Suprapubic skin (tissue), 4 donors: ENCODE measurements around the gene OR12D1.

Experiments used
- POLR2A ChIP-seq, 2 donors: fragments of 450-650 bp; IDR thresholded peaks; one replicate each; pipeline ENCODE4 v1.6.1; 2017; ENCODE audit warnings: antibody characterized with exemption in 2 of 2, mild to moderate bottlenecking in 2 of 2, moderate library complexity in 2 of 2
- POLR2AphosphoS5 ChIP-seq, 3 donors: sonication (generic); formaldehyde crosslinking; IDR thresholded peaks; one replicate each; pipeline ENCODE4 v1.6.1; 2017; ENCODE audit warnings: antibody characterized with exemption in 3 of 3
- TF ChIP-seq, protein P1 (sequence below), 2 donors: fragments of 200-600 bp in 1 of 2; fragments of 450-650 bp in 1 of 2; sonication (generic) in 1 of 2; IDR thresholded peaks; one replicate each; pipeline ENCODE4 v1.5.1; 2016 to 2019; ENCODE audit warnings: antibody characterized with exemption in 2 of 2, mild to moderate bottlenecking in 1 of 2, moderate library complexity in 1 of 2

DNA sequence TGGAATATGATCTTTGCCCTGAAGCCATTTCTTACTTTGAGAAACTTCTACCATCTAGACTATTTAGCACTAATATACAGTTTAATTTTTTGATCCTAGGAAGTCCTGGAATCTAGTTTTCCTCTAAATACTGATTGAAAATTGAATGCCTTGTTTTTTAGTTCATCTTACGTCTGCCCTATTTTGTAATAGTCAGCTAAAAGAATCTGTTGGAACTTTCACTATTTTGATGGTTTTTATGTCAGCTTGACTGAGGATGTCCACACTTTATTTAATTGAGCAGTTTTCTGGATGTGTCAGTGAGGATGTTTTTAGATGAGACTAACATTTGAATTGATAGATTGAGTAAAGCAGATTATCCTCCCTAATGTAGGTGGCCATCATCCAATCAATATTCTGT lies 10.9 kb upstream of the OR12D1 start:
- no peak for TF ChIP-seq POLR2A (IDR thresholded peaks at IDR 0.05)
- TF ChIP-seq, protein P1, sequence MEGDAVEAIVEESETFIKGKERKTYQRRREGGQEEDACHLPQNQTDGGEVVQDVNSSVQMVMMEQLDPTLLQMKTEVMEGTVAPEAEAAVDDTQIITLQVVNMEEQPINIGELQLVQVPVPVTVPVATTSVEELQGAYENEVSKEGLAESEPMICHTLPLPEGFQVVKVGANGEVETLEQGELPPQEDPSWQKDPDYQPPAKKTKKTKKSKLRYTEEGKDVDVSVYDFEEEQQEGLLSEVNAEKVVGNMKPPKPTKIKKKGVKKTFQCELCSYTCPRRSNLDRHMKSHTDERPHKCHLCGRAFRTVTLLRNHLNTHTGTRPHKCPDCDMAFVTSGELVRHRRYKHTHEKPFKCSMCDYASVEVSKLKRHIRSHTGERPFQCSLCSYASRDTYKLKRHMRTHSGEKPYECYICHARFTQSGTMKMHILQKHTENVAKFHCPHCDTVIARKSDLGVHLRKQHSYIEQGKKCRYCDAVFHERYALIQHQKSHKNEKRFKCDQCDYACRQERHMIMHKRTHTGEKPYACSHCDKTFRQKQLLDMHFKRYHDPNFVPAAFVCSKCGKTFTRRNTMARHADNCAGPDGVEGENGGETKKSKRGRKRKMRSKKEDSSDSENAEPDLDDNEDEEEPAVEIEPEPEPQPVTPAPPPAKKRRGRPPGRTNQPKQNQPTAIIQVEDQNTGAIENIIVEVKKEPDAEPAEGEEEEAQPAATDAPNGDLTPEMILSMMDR (IDR thresholded peaks at IDR 0.05): no peak
- no peak for TF ChIP-seq POLR2AphosphoS5 (IDR thresholded peaks at IDR 0.05)
